Transverse colon (tissue), 4 donors: Measurements from ENCODE around the gene ZNF501. TPM values are rescaled to one million over a fixed set of nuclear protein-coding genes. Genes with fewer than 3 reads are reported as not detected.

ENCODE experiments used
- DNase-seq: peaks from one replicate; pipeline ENCODE4 v3.0.0-alpha.2; 2019
- H3K27ac ChIP-seq, 4 donors: fragments of 200-600 bp; sonication (generic); 2 replicates each; pipeline ENCODE4 v1.5.1; 2016 to 2018; ENCODE audit warnings: inconsistent platforms in 4 of 4
- H3K27me3 ChIP-seq: fragments of 200-600 bp; sonication (generic); 2 replicates; pipeline ENCODE4 v1.5.1; 2017; ENCODE audit warnings: inconsistent platforms
- H3K36me3 ChIP-seq, 4 donors: fragments of 200-600 bp; sonication (generic); 2 replicates each; pipeline ENCODE4 v1.5.1; 2017 to 2019; ENCODE audit warnings: inconsistent platforms in 4 of 4
- H3K4me1 ChIP-seq, 4 donors: fragments of 200-600 bp; sonication (generic); 2 replicates each; pipeline ENCODE4 v1.5.1; 2017 to 2020; ENCODE audit warnings: inconsistent platforms in 4 of 4
- H3K4me3 ChIP-seq, 4 donors: fragments of 200-600 bp; sonication (generic); 1 replicate in 1 of 4; 2 replicates in 3 of 4; pipeline versions ENCODE4 v1.5.1 to v1.6.1; 2017 to 2019; ENCODE audit warnings: inconsistent platforms in 4 of 4
- H3K9me3 ChIP-seq, 2 donors: fragments of 200-600 bp; sonication (generic); 2 replicates each; pipeline ENCODE4 v1.5.1; 2017 to 2019; ENCODE audit warnings: inconsistent platforms in 2 of 2
- CTCF ChIP-seq, 5 experiments: fragments of 200-600 bp in 3 of 5; fragments of 450-650 bp in 2 of 5; sonication (generic) in 3 of 5; IDR thresholded peaks; 1 replicate in 2 of 5; 2 replicates in 3 of 5; pipeline ENCODE4 v1.5.1; 2016 to 2017; ENCODE audit warnings: antibody characterized with exemption in 5 of 5, inconsistent platforms in 3 of 5, mild to moderate bottlenecking in 2 of 5, moderate library complexity in 1 of 5
- EP300 ChIP-seq: sonication (generic); formaldehyde crosslinking; IDR thresholded peaks from one replicate; pipeline ENCODE4 v1.6.1; 2017; ENCODE audit warnings: antibody characterized with exemption, low read depth
- POLR2A ChIP-seq: fragments of 450-650 bp; IDR thresholded peaks from one replicate; pipeline ENCODE4 v1.6.1; 2016; ENCODE audit warnings: antibody characterized with exemption, mild to moderate bottlenecking, moderate library complexity
- POLR2AphosphoS5 ChIP-seq, 3 donors: sonication (generic); formaldehyde crosslinking; IDR thresholded peaks; one replicate each; pipeline ENCODE4 v1.6.1; 2016; ENCODE audit warnings: antibody characterized with exemption in 3 of 3
- WGBS, 2 donors: methylation state at CpG; one replicate each; pipeline ENCODE4 v1.1.5; 2018; ENCODE audit warnings: low coverage in 1 of 2; 5-methylcytosine and 5-hydroxymethylcytosine counted together
- in situ Hi-C, 4 donors: fragments of 200-750 bp; cut with MboI; loops; one replicate each; pipeline versions ENCODE4 v1.15.0 to v1.15.1; 2017; ENCODE audit warnings: low sequenced_read_pairs in 3 of 4, low pct_ligation_motif_present in 1 of 4, low pct_unique_long_range_greater_than_20kb in 1 of 4
- intact Hi-C: fragments of 100-400 bp; cut with DNase I; formaldehyde crosslinking; loops from one replicate; pipeline ENCODE4 v1.15.1; 2023; ENCODE audit warnings: low total_unique reads
- total RNA-seq, 4 donors: library from RNA; depleted of rRNA; stranded (reverse); fragments of >200 nt; gene quantifications; one replicate each; pipeline ENCODE4 v1.1.0, GENCODE V29; 2016

The ZNF501 gene
- total RNA-seq = 1 to 10 TPM in 3 of 4 donors, not detected in 1; 1.1 to 4.8 (median 2.6) TPM

GRCh38 chr3:44729384-44729910, at the start of gene ZNF501:
Gene ZNF501 (plus strand): TSS chr3:44729635. CDS start chr3:44734422, 4,787 bp downstream.
- peaks cover 0 to 33% (median 15%) of the 10 kb centered on the region in 4 donors for H3K36me3 ChIP-seq
- DNase-seq = peak; percentile 96
- peak within 1 kb of the TSS; percentile 54 to 67 (median 58) for H3K27ac ChIP-seq
- in situ Hi-C loops = no loop called here
- H3K27me3 ChIP-seq = no peaks in the 10 kb centered on the region
- WGBS, 2 donors = 4% methylated on average over 46 of the region's 46 CpGs; no CpG with 5 or more reads in 1 of the 2 donors
- peaks cover 0 to 13% (median 7%) of the 10 kb centered on the region in 4 donors for H3K4me1 ChIP-seq
- peak within 1 kb of the TSS; percentile 52 to 88 (median 64) for H3K4me3 ChIP-seq
- intact Hi-C loops = no loop called here
- TF ChIP-seq CTCF (IDR thresholded peaks at IDR 0.05) (no peak), POLR2A (peak; percentile 42), POLR2AphosphoS5 (IDR thresholded peaks at IDR 0.05) (peak; percentile 47 to 68 (median 66))
- peaks cover 54 to 73% of the 10 kb centered on the region in 2 donors for H3K9me3 ChIP-seq

GRCh38 chr3:44680921-44681455, 48.4 kb upstream of the ZNF501 start:
- intact Hi-C loops (no loop called here), in situ Hi-C loops (no loop called here)
- TF ChIP-seq EP300 (no peak), POLR2A (no peak), CTCF (IDR thresholded peaks at IDR 0.05) (no peak), POLR2AphosphoS5 (IDR thresholded peaks at IDR 0.05) (no peak)
- no peak overlapping the region for H3K27ac ChIP-seq
- no peaks in the 10 kb centered on the region for H3K9me3 ChIP-seq
- DNase-seq = no peak
- no peaks in the 10 kb centered on the region for H3K27me3 ChIP-seq
- H3K36me3 ChIP-seq = no peaks in the 10 kb centered on the region
- peaks cover 0 to 6% (median 3%) of the 10 kb centered on the region in 4 donors for H3K4me1 ChIP-seq
- H3K4me3 ChIP-seq = no peak overlapping the region
- 91 to 100% methylated on average over 1 to 4 of the region's 4 CpGs for WGBS, 2 donors

GRCh38 chr3:44682182-44682896, 47.1 kb upstream of the ZNF501 start:
- TF ChIP-seq EP300 (no peak), CTCF (IDR thresholded peaks at IDR 0.05) (no peak), POLR2A (no peak), POLR2AphosphoS5 (IDR thresholded peaks at IDR 0.05) (no peak)
- Histone ChIP-seq H3K4me1 (peaks cover 0 to 6% (median 3%) of the 10 kb centered on the region in 4 donors), H3K27ac (no peak overlapping the region), H3K4me3 (no peak overlapping the region), H3K9me3 (no peaks in the 10 kb centered on the region), H3K27me3 (no peaks in the 10 kb centered on the region), H3K36me3 (no peaks in the 10 kb centered on the region)
- intact Hi-C loops = no loop called here
- 83 to 88% methylated on average over 2 of the region's 2 CpGs for WGBS, 2 donors
- DNase-seq = no peak
- in situ Hi-C loops = no loop called here

- no peak for TF ChIP-seq POLR2A
- TF ChIP-seq CTCF (IDR thresholded peaks at IDR 0.05) = no peak
- TF ChIP-seq EP300 = no peak
- peak in 2 of 3 donors; percentile 14 to 24 for TF ChIP-seq POLR2AphosphoS5 (IDR thresholded peaks at IDR 0.05)
- Histone ChIP-seq H3K9me3 (no peaks in the 10 kb centered on the region), H3K4me1 (peaks cover 0 to 6% (median 3%) of the 10 kb centered on the region in 4 donors), H3K27me3 (peaks cover 25% of the 10 kb centered on the region), H3K27ac (peak overlapping the region in 3 of 4 donors; percentile 50 to 53 (median 53)), H3K36me3 (no peaks in the 10 kb centered on the region), H3K4me3 (peak overlapping the region; percentile 54 to 80 (median 74))
- DNase-seq = peak; percentile 76
- WGBS, 2 donors = 8 to 11% methylated on average over 10 to 40 of the region's 48 CpGs
- intact Hi-C loops (no loop called here), in situ Hi-C loops (no loop called here)
These were observed 44.2 kb upstream of the ZNF501 start for GRCh38 chr3:44685128-44685800.
